GM23248 (cell line): ENCODE results near the gene TMEM63C. TPM values are rescaled to one million over a fixed set of nuclear protein-coding genes. Genes with fewer than 3 reads are reported as not detected.

Source experiments
- DNase-seq: peaks from one replicate; pipeline ENCODE4 v3.0.0-alpha.2; 2015
- H2AFZ ChIP-seq: fragments of 200-600 bp; sonication (generic); 2 replicates; pipeline ENCODE4 v1.6.1; 2016; ENCODE audit warnings: antibody characterized with exemption
- H3F3A ChIP-seq: fragments of 200-600 bp; sonication (generic); 2 replicates; pipeline ENCODE4 v1.6.1; 2016; ENCODE audit warnings: mild to moderate bottlenecking, antibody characterized with exemption, mixed run types; ENCODE audit not compliant: insufficient read depth
- H3K27ac ChIP-seq: fragments of 200-600 bp; sonication (generic); 2 replicates; pipeline ENCODE4 v1.5.1; 2016; ENCODE audit warnings: mild to moderate bottlenecking
- H3K27me3 ChIP-seq: fragments of 200-600 bp; sonication (generic); replicated peaks from 2 replicates; pipeline ENCODE4 v1.6.1; 2016; ENCODE audit warnings: mild to moderate bottlenecking; ENCODE audit not compliant: insufficient read depth
- H3K36me3 ChIP-seq: fragments of 200-600 bp; sonication (generic); 2 replicates; pipeline ENCODE4 v1.6.1; 2016; ENCODE audit warnings: low read depth, mild to moderate bottlenecking
- H3K4me1 ChIP-seq: fragments of 200-600 bp; sonication (generic); 2 replicates; pipeline ENCODE4 v1.6.1; 2016; ENCODE audit warnings: mild to moderate bottlenecking; ENCODE audit not compliant: insufficient read depth
- H3K4me2 ChIP-seq: fragments of 200-600 bp; sonication (generic); one replicate; pipeline ENCODE4 v1.6.1; 2016; ENCODE audit warnings: mild to moderate bottlenecking; ENCODE audit not compliant: unreplicated experiment
- H3K4me3 ChIP-seq: fragments of 200-600 bp; sonication (generic); 2 replicates; pipeline ENCODE4 v1.5.1; 2016; ENCODE audit warnings: mild to moderate bottlenecking
- H3K79me2 ChIP-seq: fragments of 200-600 bp; sonication (generic); 2 replicates; pipeline ENCODE4 v1.6.1; 2016; ENCODE audit warnings: mild to moderate bottlenecking; ENCODE audit not compliant: insufficient read depth
- H3K9ac ChIP-seq: fragments of 200-600 bp; sonication (generic); 2 replicates; pipeline ENCODE4 v1.6.1; 2016; ENCODE audit warnings: mild to moderate bottlenecking
- H3K9me2 ChIP-seq: fragments of 200-600 bp; sonication (generic); 2 replicates; pipeline ENCODE4 v1.6.1; 2016; ENCODE audit warnings: mixed run types, mild to moderate bottlenecking, moderate library complexity; ENCODE audit not compliant: insufficient read depth
- H3K9me3 ChIP-seq: fragments of 200-600 bp; sonication (generic); one replicate; pipeline ENCODE4 v1.6.1; 2017; ENCODE audit warnings: low read depth
- H4K20me1 ChIP-seq: fragments of 200-600 bp; sonication (generic); 2 replicates; pipeline ENCODE4 v1.6.0; 2016; ENCODE audit not compliant: insufficient read depth
- EZH2 ChIP-seq: fragments of 200-600 bp; sonication (generic); IDR thresholded peaks from 2 replicates; pipeline ENCODE4 v1.6.1; 2018; ENCODE audit warnings: antibody characterized with exemption, mild to moderate bottlenecking; ENCODE audit not compliant: insufficient read depth, poor library complexity, severe bottlenecking
- EZH2phosphoT487 ChIP-seq: fragments of 200-600 bp; sonication (generic); IDR thresholded peaks from 2 replicates; pipeline ENCODE4 v1.6.1; 2018; ENCODE audit warnings: antibody characterized with exemption, moderate library complexity, mild to moderate bottlenecking, low read depth; ENCODE audit not compliant: insufficient read depth
- WGBS, 2 experiments: methylation state at CpG; one replicate each; pipeline ENCODE4 v1.1.6; 2015 to 2017; ENCODE audit warnings: low lambda C conversion rate in 2 of 2, low coverage in 1 of 2; ENCODE audit errors: missing lambda C conversion rate in 2 of 2; 5-methylcytosine and 5-hydroxymethylcytosine counted together
- in situ Hi-C: fragments of 300-500 bp; cut with MboI; formaldehyde crosslinking; loops from 2 replicates; pipeline ENCODE4 v1.15.0; 2020
- polyA plus RNA-seq: library from polyadenylated mRNA; unstranded; fragments of >200 nt; fragmentation: Nextera tagmentation; extraction: Ambion mirVana; gene quantifications from 2 replicates; pipeline ENCODE4 v1.2.1, GENCODE V29; 2016
- total RNA-seq: library from RNA; depleted of rRNA; stranded (reverse); fragments of >200 nt; shearing (Covaris generic); gene quantifications from 2 replicates; pipeline ENCODE4 v1.2.3, GENCODE V29; 2014

The TMEM63C gene
- total and polyA plus RNA-seq, 2 experiments from 2014 or later: not detected

DNA sequence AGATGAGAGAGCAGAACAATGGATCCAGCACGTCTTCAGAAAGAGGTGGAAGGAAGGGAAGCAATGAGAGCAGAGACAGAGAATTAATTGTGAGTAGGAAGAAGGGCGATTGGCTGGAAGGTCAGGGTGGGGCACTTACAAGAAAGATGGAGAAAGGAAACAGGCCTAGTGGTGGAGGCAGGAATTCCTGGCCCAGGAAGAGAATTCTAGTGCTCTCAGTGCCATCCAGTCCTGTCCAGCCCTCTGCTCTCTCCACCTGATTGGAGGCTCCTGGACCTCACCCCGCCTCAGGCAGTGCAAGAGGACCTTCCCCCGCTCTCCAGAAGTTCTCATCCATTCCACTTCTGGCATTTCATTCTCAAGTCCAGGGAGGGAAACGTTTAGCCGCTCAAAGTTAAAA is 46.5 kb downstream of the TMEM63C start:
- no peak for DNase-seq
- Histone ChIP-seq H3K4me1 (no peaks in the 10 kb centered on the region), H3K9me3 (no peaks in the 10 kb centered on the region), H3F3A (no peaks in the 10 kb centered on the region), H3K27me3 (no peaks in the 10 kb centered on the region; the same call in 1 of the 2 replicates), H3K4me3 (no peak overlapping the region), H3K36me3 (no peaks in the 10 kb centered on the region), H3K27ac (no peak overlapping the region), H2AFZ (no peak overlapping the region), H3K9ac (no peak overlapping the region), H3K4me2 (no peak overlapping the region), H3K9me2 (no peaks in the 10 kb centered on the region), H3K79me2 (no peaks in the 10 kb centered on the region), H4K20me1 (no peaks in the 10 kb centered on the region)
- WGBS, 2 experiments: 35% methylated on average over 6 of the region's 6 CpGs
- in situ Hi-C loops: no loop called here
- TF ChIP-seq EZH2: no peak
- TF ChIP-seq EZH2phosphoT487: no peak

DNA sequence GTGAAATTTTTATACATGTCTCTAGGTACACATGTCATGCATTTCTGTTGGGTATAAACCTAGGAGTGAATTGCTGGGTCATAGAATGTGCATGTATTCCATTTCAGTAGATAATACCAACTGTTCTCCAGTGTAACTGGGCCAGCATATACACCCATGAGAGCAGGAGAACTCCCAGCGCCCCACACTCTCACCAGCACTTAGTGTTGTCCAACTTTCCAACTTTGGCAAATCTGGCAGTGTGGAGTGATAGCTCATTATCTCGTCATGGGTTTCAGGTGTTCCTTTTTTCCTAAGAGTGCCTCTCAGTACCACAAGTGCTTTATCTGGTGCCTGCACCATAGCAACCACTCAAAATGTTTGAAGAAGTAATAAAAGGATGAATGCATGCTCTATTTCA is 49.3 kb downstream of the TMEM63C start:
- Histone ChIP-seq H3K79me2 (no peaks in the 10 kb centered on the region), H3K27ac (no peak overlapping the region), H4K20me1 (no peaks in the 10 kb centered on the region), H3K9ac (no peak overlapping the region), H3K9me3 (no peaks in the 10 kb centered on the region), H3K4me2 (no peak overlapping the region), H2AFZ (no peak overlapping the region), H3K27me3 (no peaks in the 10 kb centered on the region; the same call in 1 of the 2 replicates), H3K9me2 (no peaks in the 10 kb centered on the region), H3K36me3 (no peaks in the 10 kb centered on the region), H3K4me1 (no peaks in the 10 kb centered on the region), H3K4me3 (no peak overlapping the region), H3F3A (no peaks in the 10 kb centered on the region)
- TF ChIP-seq EZH2 (no peak), EZH2phosphoT487 (no peak)
- no peak for DNase-seq
- in situ Hi-C loops: no loop called here
- WGBS, 2 experiments: 21 to 42% methylated on average over 2 of the region's 2 CpGs

DNA sequence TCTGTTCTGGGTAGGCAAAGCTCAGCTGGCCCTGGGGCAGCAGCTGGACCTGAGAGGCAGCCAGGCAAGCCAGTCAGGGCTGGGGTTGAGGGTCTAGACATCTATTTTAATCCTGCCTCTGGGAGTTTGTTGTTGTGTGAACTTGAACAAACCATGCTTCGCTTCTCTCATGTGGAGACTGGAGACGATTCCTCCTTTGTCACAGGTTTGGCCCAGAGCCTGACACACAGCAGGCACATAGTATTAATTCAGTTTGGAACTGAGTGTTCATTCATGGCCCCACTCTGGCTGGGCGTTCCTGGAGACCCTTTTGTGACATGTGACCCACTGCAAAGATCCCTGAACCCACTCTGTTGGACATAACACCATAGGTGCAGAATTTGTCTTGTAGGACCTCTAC is 50.1 kb downstream of the TMEM63C start:
- Histone ChIP-seq H3K27me3 (no peaks in the 10 kb centered on the region; the same call in 1 of the 2 replicates), H3F3A (no peaks in the 10 kb centered on the region), H3K27ac (no peak overlapping the region), H2AFZ (no peak overlapping the region), H3K79me2 (no peaks in the 10 kb centered on the region), H3K36me3 (no peaks in the 10 kb centered on the region), H3K9ac (no peak overlapping the region), H3K4me2 (no peak overlapping the region), H3K4me1 (no peaks in the 10 kb centered on the region), H4K20me1 (no peaks in the 10 kb centered on the region), H3K9me2 (no peaks in the 10 kb centered on the region), H3K4me3 (no peak overlapping the region), H3K9me3 (no peaks in the 10 kb centered on the region)
- no peak for DNase-seq
- 8 to 14% methylated on average over 3 of the region's 3 CpGs for WGBS, 2 experiments
- in situ Hi-C loops: no loop called here
- TF ChIP-seq EZH2 (no peak), EZH2phosphoT487 (no peak)

DNA sequence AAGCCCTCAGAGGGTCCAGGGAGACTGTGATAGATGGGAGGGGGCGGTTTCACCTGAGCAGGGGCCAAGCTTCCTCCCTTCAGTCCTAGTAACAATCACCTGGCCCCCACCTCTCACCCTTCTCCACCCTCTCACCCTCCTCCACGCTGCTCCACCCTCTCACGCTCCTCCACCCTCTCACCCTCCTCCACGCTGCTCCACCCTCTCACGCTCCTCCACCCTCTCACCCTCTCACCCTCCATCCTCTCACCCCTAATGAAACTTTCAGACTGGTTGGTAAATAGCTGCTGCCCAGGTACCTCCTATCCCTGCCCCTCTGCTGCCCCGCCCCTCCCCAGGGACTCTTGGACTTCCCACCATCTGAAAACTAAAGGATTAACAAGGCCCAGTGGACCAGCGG is 55.2 kb downstream of the TMEM63C start:
- in situ Hi-C loops: no loop called here
- Histone ChIP-seq H3K4me2 (no peak overlapping the region), H4K20me1 (no peaks in the 10 kb centered on the region), H3K36me3 (no peaks in the 10 kb centered on the region), H3K4me1 (no peaks in the 10 kb centered on the region), H3K79me2 (no peaks in the 10 kb centered on the region), H3K27me3 (peaks cover 6% of the 10 kb centered on the region), H3K9ac (no peak overlapping the region), H2AFZ (no peak overlapping the region), H3F3A (no peaks in the 10 kb centered on the region), H3K27ac (no peak overlapping the region), H3K9me3 (no peaks in the 10 kb centered on the region), H3K4me3 (no peak overlapping the region), H3K9me2 (no peaks in the 10 kb centered on the region)
- DNase-seq: no peak
- WGBS, 2 experiments: 0 to 52% methylated on average over 1 to 7 of the region's 7 CpGs
- TF ChIP-seq EZH2phosphoT487 (no peak), EZH2 (no peak)

DNA sequence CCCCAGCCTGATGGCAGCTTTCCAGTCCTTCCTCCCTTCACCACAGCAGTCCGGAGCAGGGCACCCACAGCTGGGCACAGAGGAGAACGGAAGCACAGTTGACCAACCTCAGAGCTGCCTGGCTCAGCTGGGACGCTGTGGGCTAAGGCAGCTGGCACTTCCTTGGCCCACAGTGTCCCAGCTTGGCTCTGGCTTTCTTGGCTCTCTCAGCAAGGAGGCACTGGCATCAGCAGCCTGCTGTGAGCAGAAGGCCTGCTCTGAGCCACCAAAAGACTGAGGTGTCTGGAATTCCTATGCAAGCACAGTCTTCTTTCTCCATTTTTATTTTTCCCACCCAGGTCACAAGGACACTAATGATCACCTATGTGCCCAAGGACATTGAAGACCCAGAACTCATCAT is 56.8 kb downstream of the TMEM63C start:
- no peak overlapping the region for H3K27ac ChIP-seq
- no peak overlapping the region for H2AFZ ChIP-seq
- no peak for DNase-seq
- no peaks in the 10 kb centered on the region for H3F3A ChIP-seq
- H3K9me3 ChIP-seq: no peaks in the 10 kb centered on the region
- 41 to 55% methylated on average over 3 of the region's 3 CpGs for WGBS, 2 experiments
- no peaks in the 10 kb centered on the region for H3K36me3 ChIP-seq
- no peaks in the 10 kb centered on the region for H4K20me1 ChIP-seq
- no peak overlapping the region for H3K4me2 ChIP-seq
- no peak for TF ChIP-seq EZH2phosphoT487
- TF ChIP-seq EZH2: no peak
- H3K4me3 ChIP-seq: no peak overlapping the region
- H3K9ac ChIP-seq: no peak overlapping the region
- no peaks in the 10 kb centered on the region for H3K9me2 ChIP-seq
- H3K27me3 ChIP-seq: peaks cover 7% of the 10 kb centered on the region
- H3K79me2 ChIP-seq: no peaks in the 10 kb centered on the region
- H3K4me1 ChIP-seq: no peaks in the 10 kb centered on the region
- in situ Hi-C loops: no loop called here
